ENCODE results near the gene KCNJ8.

The KCNJ8 gene

GRCh38 chr12:21774358-21775132 lies at the start of gene KCNJ8:
Gene KCNJ8, minus strand, starts transcription at chr12:21774706. Its CDS starts 1,090 bp downstream, at chr12:21773616.
- TF ChIP-seq CTCF (IDR thresholded peaks at IDR 0.05; ENCODE audit: low read depth, low read length): no peak
- peak within 1 kb of the TSS; percentile 51 for H3K4me3 ChIP-seq (ENCODE audit: low read depth, low read length)
- in situ Hi-C loops (cut with HindIII; ENCODE audit: low sequenced_read_pairs): no loop called here
- peak; percentile 64 for DNase-seq (ENCODE audit: low read depth, low spot score)

GRCh38 chr12:21823581-21823980 lies 49.1 kb upstream of the KCNJ8 start:
- TF ChIP-seq CTCF (IDR thresholded peaks at IDR 0.05; ENCODE audit: low read depth, low read length): no peak

GRCh38 chr12:21819678-21820077 lies 45.2 kb upstream of the KCNJ8 start:
- in situ Hi-C loops (cut with HindIII; ENCODE audit: low sequenced_read_pairs): no loop called here
- no peak overlapping the region for H3K4me3 ChIP-seq (ENCODE audit: low read depth, low read length)
- TF ChIP-seq CTCF (IDR thresholded peaks at IDR 0.05; ENCODE audit: low read depth, low read length): no peak
- no peak for DNase-seq (ENCODE audit: low read depth, low spot score)

More at GRCh38 chr12:21823581-21823980, 49.1 kb upstream of the KCNJ8 start:
- H3K4me3 ChIP-seq (ENCODE audit: low read depth, low read length): no peak overlapping the region
- peak; percentile 43 for DNase-seq (ENCODE audit: low read depth, low spot score)
- in situ Hi-C loops (cut with HindIII; ENCODE audit: low sequenced_read_pairs): no loop called here

- no peak for TF ChIP-seq CTCF (IDR thresholded peaks at IDR 0.05; ENCODE audit: low read depth, low read length)
Observed at GRCh38 chr12:21819236-21819635, 44.7 kb upstream of the KCNJ8 start.

GRCh38 chr12:21818627-21819026 lies 44.1 kb upstream of the KCNJ8 start:
- TF ChIP-seq CTCF (IDR thresholded peaks at IDR 0.05; ENCODE audit: low read depth, low read length): no peak
- in situ Hi-C loops (cut with HindIII; ENCODE audit: low sequenced_read_pairs): no loop called here
- peak; percentile 46 for DNase-seq (ENCODE audit: low read depth, low spot score)
- no peak overlapping the region for H3K4me3 ChIP-seq (ENCODE audit: low read depth, low read length)

More at GRCh38 chr12:21819236-21819635, 44.7 kb upstream of the KCNJ8 start:
- H3K4me3 ChIP-seq (ENCODE audit: low read depth, low read length): no peak overlapping the region
- DNase-seq (ENCODE audit: low read depth, low spot score): peak; percentile 32
- in situ Hi-C loops (cut with HindIII; ENCODE audit: low sequenced_read_pairs): no loop called here

- DNase-seq (ENCODE audit: low read depth, low spot score): peak; percentile 37
- TF ChIP-seq CTCF (IDR thresholded peaks at IDR 0.05; ENCODE audit: low read depth, low read length): no peak
- in situ Hi-C loops (cut with HindIII; ENCODE audit: low sequenced_read_pairs): no loop called here
Observed at GRCh38 chr12:21815306-21816062, 41.0 kb upstream of the KCNJ8 start.

More at GRCh38 chr12:21815306-21816062, 41.0 kb upstream of the KCNJ8 start:
- H3K4me3 ChIP-seq (ENCODE audit: low read depth, low read length): no peak overlapping the region

Measured in astrocyte of the spinal cord (primary cell).